Muscle of back (tissue), 11 donors: Measurements from ENCODE around the gene MRPS18B. TPM values are rescaled to one million over a fixed set of nuclear protein-coding genes. Genes with fewer than 3 reads are reported as not detected.

Experiments
- DNase-seq, 3 donors: peaks; one replicate each; pipeline versions ENCODE4 v3.0.0 to v3.0.0-alpha.2; 2013
- polyA plus RNA-seq, 10 donors: library from polyadenylated mRNA; unstranded; fragments of 120-200 nt; gene quantifications; one replicate each; pipeline ENCODE4 v1.2.1, GENCODE V29; 2013; ENCODE audit not compliant: insufficient read length in 10 of 10

The MRPS18B gene
- polyA plus RNA-seq, 10 donors = 44.3 to 60.3 (median 53.2) TPM

- DNase-seq = no peak
These were observed 16.2 kb upstream of the MRPS18B start for GRCh38 chr6:30601436-30601814.

- no peak for DNase-seq
These were observed 15.6 kb upstream of the MRPS18B start for GRCh38 chr6:30601815-30602641.

GRCh38 chr6:30603961-30604360 is 13.7 kb upstream of the MRPS18B start:
- DNase-seq = no peak

GRCh38 chr6:30610065-30610464 is 7.6 kb upstream of the MRPS18B start:
- no peak for DNase-seq

GRCh38 chr6:30611150-30611855 is 6.3 kb upstream of the MRPS18B start:
- no peak for DNase-seq

- no peak for DNase-seq
These were observed 5.8 kb upstream of the MRPS18B start for GRCh38 chr6:30611856-30612194.

GRCh38 chr6:30612213-30612612 is 5.4 kb upstream of the MRPS18B start:
- no peak for DNase-seq

- DNase-seq = no peak
These were observed 4.9 kb upstream of the MRPS18B start for GRCh38 chr6:30612687-30613248.

GRCh38 chr6:30613251-30614043 is 4.2 kb upstream of the MRPS18B start:
- DNase-seq = no peak

GRCh38 chr6:30614044-30614842 is 3.4 kb upstream of the MRPS18B start:
- peak in 1 of 3 donors; percentile 28 for DNase-seq

GRCh38 chr6:30614843-30615218 is 2.8 kb upstream of the MRPS18B start:
- peak; percentile 97 to 99 (median 98) for DNase-seq

GRCh38 chr6:30615219-30615957 is 2.3 kb upstream of the MRPS18B start:
- peak; percentile 90 to 94 (median 90) for DNase-seq

GRCh38 chr6:30615958-30616810 is 1.5 kb upstream of the MRPS18B start:
- peak; percentile 49 to 86 (median 57) for DNase-seq

GRCh38 chr6:30616811-30617564 is 652 bp upstream of the MRPS18B start, which contains the start of gene PPP1R10:
PPP1R10 (minus strand) TSS chr6:30617243; CDS start chr6:30609944, 7,299 bp downstream.
- DNase-seq = peak; percentile 100

GRCh38 chr6:30618270-30618797 is 694 bp downstream of the MRPS18B start:
- peak in 1 of 3 donors; percentile 11 for DNase-seq

GRCh38 chr6:30619561-30619960 is 1.9 kb downstream of the MRPS18B start:
- no peak for DNase-seq

- no peak for DNase-seq
These were observed 7.9 kb downstream of the MRPS18B start for GRCh38 chr6:30625511-30625910.
